Mucosa of stomach (tissue), 1 donor: ENCODE data around the gene AKT1S1.
A peak's percentile ranks its signal among the peaks of the same experiment; 100 is the strongest.
"Not testable (repeated sequence)": the region's sequence is repeated elsewhere in the genome, so short reads cannot be mapped to it uniquely, and the experiment has no call there.

Experiments used
- H3K27me3 ChIP-seq: one replicate; pipeline ENCODE4 v1.7.0; 2013; ENCODE audit warnings: mild to moderate bottlenecking, low read length; ENCODE audit not compliant: control insufficient read depth, insufficient read depth
- H3K36me3 ChIP-seq: one replicate; pipeline ENCODE4 v1.7.0; 2013; ENCODE audit warnings: low read length; ENCODE audit not compliant: control insufficient read depth, insufficient read depth
- H3K4me1 ChIP-seq: one replicate; pipeline ENCODE4 v1.7.0; 2013; ENCODE audit warnings: mild to moderate bottlenecking, low read length; ENCODE audit not compliant: control insufficient read depth, insufficient read depth
- H3K4me3 ChIP-seq: one replicate; pipeline ENCODE4 v1.7.0; 2013; ENCODE audit warnings: low read length
- H3K9ac ChIP-seq: one replicate; pipeline ENCODE4 v1.7.0; 2013; ENCODE audit warnings: mild to moderate bottlenecking, low read length, moderate library complexity
- H3K9me3 ChIP-seq: one replicate; pipeline ENCODE4 v1.7.0; 2013; ENCODE audit warnings: mild to moderate bottlenecking, low read length, moderate library complexity; ENCODE audit not compliant: control insufficient read depth
- donor health status: Pancreatic carcinoma.

AKT1S1 gene

GRCh38 chr19:49877020-49877878, at the start of gene AKT1S1, which contains the start of gene TBC1D17:
TSS of gene AKT1S1 (minus strand) at chr19:49877355. CDS start at chr19:49873295, 4,060 bp downstream.
TSS of gene TBC1D17 (plus strand) at chr19:49877702. CDS start at chr19:49877724, 22 bp downstream.
- H3K9ac ChIP-seq = peak within 1 kb of the TSS; percentile 91
- H3K4me3 ChIP-seq = peak within 1 kb of the TSS; percentile 81
- peaks cover 20% of the 10 kb centered on the region for H3K36me3 ChIP-seq
- no peaks in the 10 kb centered on the region for H3K9me3 ChIP-seq
- H3K27me3 ChIP-seq = no peaks in the 10 kb centered on the region
- peaks cover 16% of the 10 kb centered on the region for H3K4me1 ChIP-seq

DNA sequence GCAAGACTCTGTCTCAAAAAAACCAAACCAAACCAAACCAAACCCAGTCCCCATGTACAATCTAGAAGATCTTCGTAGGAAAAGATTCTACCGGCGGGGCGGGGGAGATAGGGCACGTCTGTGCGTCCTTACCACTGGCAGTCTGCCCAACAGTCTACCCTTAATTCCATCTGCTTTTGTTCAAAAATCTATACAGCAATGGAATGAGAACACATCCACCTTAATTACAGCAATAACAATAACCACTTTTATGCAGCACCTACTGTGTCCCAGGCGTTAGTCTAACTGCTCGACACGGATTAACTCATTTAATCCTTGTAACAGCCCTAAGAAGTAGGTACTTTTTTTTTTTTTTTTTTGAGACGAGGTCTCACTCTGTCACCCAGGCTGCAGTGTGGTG, 49.4 kb upstream of the AKT1S1 start:
- H3K9me3 ChIP-seq = no peaks in the 10 kb centered on the region

DNA sequence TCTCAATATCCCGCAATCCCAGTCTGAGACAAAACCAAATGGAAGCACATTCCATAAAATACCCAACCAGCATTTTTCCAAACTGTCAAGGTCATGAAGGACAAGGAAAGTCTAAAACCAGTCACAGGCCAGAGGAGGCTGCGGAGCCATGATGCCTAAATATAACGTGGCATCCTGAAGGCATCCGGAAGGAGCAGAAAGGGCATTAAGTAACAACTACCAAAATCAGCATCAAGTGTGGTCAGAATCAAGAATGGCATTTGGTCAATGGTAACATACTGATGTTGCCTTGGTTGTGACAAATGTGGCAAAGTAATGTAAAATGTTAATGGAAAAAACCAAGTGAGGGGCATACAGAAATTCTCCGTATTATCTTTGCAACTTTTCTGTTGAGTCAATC, 48.3 kb upstream of the AKT1S1 start:
- H3K36me3 ChIP-seq = no peaks in the 10 kb centered on the region
- H3K4me3 ChIP-seq = no peak overlapping the region
- H3K9ac ChIP-seq = no peak overlapping the region
- no peaks in the 10 kb centered on the region for H3K9me3 ChIP-seq
- H3K27me3 ChIP-seq = no peaks in the 10 kb centered on the region
- peaks cover 15% of the 10 kb centered on the region for H3K4me1 ChIP-seq

More for the DNA sequence above, 49.4 kb upstream of the AKT1S1 start:
- Histone ChIP-seq H3K27me3 (no peaks in the 10 kb centered on the region), H3K4me3 (no peak overlapping the region), H3K4me1 (peaks cover 15% of the 10 kb centered on the region), H3K36me3 (no peaks in the 10 kb centered on the region), H3K9ac (no peak overlapping the region)

DNA sequence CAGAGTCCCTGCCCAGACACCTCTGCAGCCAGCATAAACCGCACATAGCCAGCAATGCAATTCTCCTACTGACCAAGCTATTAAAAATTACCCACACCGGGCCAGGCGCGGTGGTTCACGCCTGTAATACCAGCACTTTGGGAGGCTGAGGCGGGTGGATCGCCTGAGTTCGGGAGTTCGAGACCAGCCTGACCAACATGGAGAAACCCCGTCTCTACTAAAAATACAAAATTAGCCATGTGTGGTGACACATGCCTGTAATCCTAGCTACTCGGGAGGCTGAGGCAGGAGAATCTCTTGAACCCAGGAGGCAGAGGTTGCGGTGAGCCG, 47.7 kb upstream of the AKT1S1 start:
- H3K4me1 ChIP-seq, H3K27me3 ChIP-seq, H3K9me3 ChIP-seq, H3K36me3 ChIP-seq, H3K4me3 ChIP-seq, H3K9ac ChIP-seq: not testable (repeated sequence)

DNA sequence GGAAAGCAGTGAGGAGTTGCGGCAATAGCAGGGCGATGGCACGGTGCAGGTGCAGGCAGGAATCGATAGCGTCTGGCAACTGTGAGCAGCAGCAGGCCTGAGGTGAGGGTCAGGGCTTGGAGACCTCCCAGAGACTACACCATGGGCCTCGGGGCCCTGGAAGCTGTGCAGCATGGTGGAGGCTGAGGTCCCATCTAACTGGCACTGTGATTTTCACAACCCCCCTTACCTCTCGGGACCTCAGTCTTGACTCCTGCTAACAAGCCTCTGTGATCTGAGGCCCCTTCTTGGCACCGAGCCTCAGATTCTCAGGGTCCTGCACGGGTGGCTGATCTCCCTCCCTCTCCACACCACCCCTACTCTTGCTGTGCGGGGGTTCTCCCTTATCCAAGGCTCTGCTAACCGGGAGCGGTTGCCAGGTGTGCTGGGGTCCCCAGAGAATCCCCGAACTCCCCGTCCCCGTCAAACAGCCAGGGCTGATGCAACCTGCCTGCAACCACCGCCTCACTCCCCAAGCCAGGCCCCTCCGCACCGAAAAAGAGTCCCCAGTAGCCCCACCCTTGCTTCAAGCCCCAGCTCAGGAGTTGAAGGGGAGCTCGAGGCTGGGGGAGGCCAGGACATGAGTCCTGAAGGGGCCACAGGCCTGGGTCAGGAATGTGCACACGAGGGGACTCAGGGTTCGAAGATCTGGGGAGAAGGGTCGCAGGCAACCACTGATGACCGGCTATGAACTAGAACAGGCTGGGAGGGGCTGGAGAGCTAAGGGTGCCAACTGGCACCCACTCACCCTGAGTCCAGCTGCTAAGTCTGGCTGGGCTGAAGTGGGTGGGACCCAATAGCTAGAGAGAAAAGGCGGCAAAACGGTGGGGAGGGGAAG, 47.1 kb upstream of the AKT1S1 start:
- H3K9me3 ChIP-seq = no peaks in the 10 kb centered on the region
- H3K4me1 ChIP-seq = peaks cover 10% of the 10 kb centered on the region
- no peaks in the 10 kb centered on the region for H3K27me3 ChIP-seq
- no peaks in the 10 kb centered on the region for H3K36me3 ChIP-seq
- no peak overlapping the region for H3K9ac ChIP-seq
- no peak overlapping the region for H3K4me3 ChIP-seq

- no peaks in the 10 kb centered on the region for H3K9me3 ChIP-seq
- H3K4me3 ChIP-seq = no peak overlapping the region
- no peaks in the 10 kb centered on the region for H3K36me3 ChIP-seq
- H3K27me3 ChIP-seq = no peaks in the 10 kb centered on the region
- H3K9ac ChIP-seq = no peak overlapping the region
- H3K4me1 ChIP-seq = peaks cover 10% of the 10 kb centered on the region
Observed at GRCh38 chr19:49923055-49924003, 46.2 kb upstream of the AKT1S1 start.

- no peaks in the 10 kb centered on the region for H3K4me1 ChIP-seq
Observed at GRCh38 chr19:49921871-49922795, 45.0 kb upstream of the AKT1S1 start.

GRCh38 chr19:49920624-49921363, 43.6 kb upstream of the AKT1S1 start:
- no peak overlapping the region for H3K9ac ChIP-seq
- no peaks in the 10 kb centered on the region for H3K9me3 ChIP-seq
- no peaks in the 10 kb centered on the region for H3K36me3 ChIP-seq
- no peaks in the 10 kb centered on the region for H3K27me3 ChIP-seq
- no peak overlapping the region for H3K4me3 ChIP-seq
- H3K4me1 ChIP-seq = no peaks in the 10 kb centered on the region

More at GRCh38 chr19:49921871-49922795, 45.0 kb upstream of the AKT1S1 start:
- Histone ChIP-seq H3K36me3 (no peaks in the 10 kb centered on the region), H3K4me3 (no peak overlapping the region), H3K27me3 (no peaks in the 10 kb centered on the region), H3K9me3 (no peaks in the 10 kb centered on the region), H3K9ac (no peak overlapping the region)

GRCh38 chr19:49918089-49918488, 40.9 kb upstream of the AKT1S1 start:
- Histone ChIP-seq H3K4me3 (no peak overlapping the region), H3K9me3 (no peaks in the 10 kb centered on the region), H3K9ac (no peak overlapping the region), H3K27me3 (no peaks in the 10 kb centered on the region), H3K4me1 (no peaks in the 10 kb centered on the region), H3K36me3 (peaks cover 3% of the 10 kb centered on the region)

GRCh38 chr19:49916839-49917733, 39.9 kb upstream of the AKT1S1 start:
- Histone ChIP-seq H3K9ac (no peak overlapping the region), H3K9me3 (no peaks in the 10 kb centered on the region), H3K27me3 (no peaks in the 10 kb centered on the region), H3K36me3 (peaks cover 8% of the 10 kb centered on the region), H3K4me3 (no peak overlapping the region), H3K4me1 (no peaks in the 10 kb centered on the region)
